HepG2 (cell line): ENCODE measurements around the gene BAG5. TPM values are rescaled to one million over a fixed set of nuclear protein-coding genes. Genes with fewer than 3 reads are reported as not detected.

ENCODE experiments used
- CBX5 ChIP-seq: sonication (generic); formaldehyde crosslinking; IDR thresholded peaks from 2 replicates; pipeline ENCODE4 v1.4.0; 2020; ENCODE audit warnings: missing genetic modification reagents, borderline replicate concordance
- MBNL3 ChIP-seq: fragments of 250-450 bp; sonication (Bioruptor Pico); conservative IDR thresholded peaks from 2 replicates; pipeline ENCODE4 v1.8.0; 2022; ENCODE audit warnings: mild to moderate bottlenecking, inconsistent platforms
- NR2F1 ChIP-seq, 2 experiments: fragments of 450-650 bp in 1 of 2; formaldehyde crosslinking in 1 of 2; IDR thresholded peaks; 2 replicates each; pipeline versions ENCODE4 v1.5.0 to v1.6.1; 2016 to 2020; ENCODE audit warnings: mild to moderate bottlenecking in 1 of 2, missing compliant biosample characterization in 1 of 2, missing genetic modification reagents in 1 of 2, moderate library complexity in 1 of 2
- PHF21A ChIP-seq: sonication (generic); formaldehyde crosslinking; IDR thresholded peaks from 2 replicates; pipeline ENCODE4 v1.5.0; 2020; ENCODE audit warnings: mild to moderate bottlenecking, missing genetic modification reagents
- SNAPC4 ChIP-seq: sonication (generic); formaldehyde crosslinking; IDR thresholded peaks from 2 replicates; pipeline ENCODE4 v1.4.0; 2020; ENCODE audit warnings: mild to moderate bottlenecking, missing genetic modification reagents
- SOX13 ChIP-seq, 3 experiments: fragments of 450-650 bp in 1 of 3; sonication (generic) in 1 of 3; formaldehyde crosslinking in 1 of 3; IDR thresholded peaks in 2 of 3; conservative IDR thresholded peaks in 1 of 3; 2 replicates each; pipeline versions ENCODE4 v1.5.0 to v1.6.1; 2016 to 2020; ENCODE audit warnings: antibody characterized with exemption in 1 of 3, mild to moderate bottlenecking in 1 of 3, missing compliant biosample characterization in 1 of 3, missing genetic modification reagents in 1 of 3, moderate library complexity in 1 of 3
- SOX6 ChIP-seq, 2 experiments: fragments of 450-650 bp in 1 of 2; sonication (generic) in 1 of 2; formaldehyde crosslinking in 1 of 2; IDR thresholded peaks; 2 replicates each; pipeline versions ENCODE4 v1.4.0 to v1.6.1; 2017 to 2020; ENCODE audit warnings: antibody characterized with exemption in 1 of 2, mild to moderate bottlenecking in 1 of 2, missing genetic modification reagents in 1 of 2
- SSRP1 ChIP-seq: IDR thresholded peaks from 2 replicates; pipeline ENCODE4 v1.6.1; 2016; ENCODE audit warnings: control low read depth
- THAP9 ChIP-seq: sonication (generic); formaldehyde crosslinking; IDR thresholded peaks from 2 replicates; pipeline ENCODE4; 2020; ENCODE audit warnings: missing genetic modification reagents, mild to moderate bottlenecking, borderline replicate concordance
- ZBTB38 ChIP-seq: sonication (generic); formaldehyde crosslinking; IDR thresholded peaks from 2 replicates; pipeline ENCODE4 v1.5.1; 2020; ENCODE audit warnings: mild to moderate bottlenecking, missing genetic modification reagents
- ZFP1 ChIP-seq: IDR thresholded peaks from 2 replicates; pipeline ENCODE4 v1.6.1; 2016
- ZKSCAN1 ChIP-seq: fragments of 150-350 bp; IDR thresholded peaks from 2 replicates; pipeline ENCODE4 v1.6.1; 2014; ENCODE audit warnings: low read length
- ZNF263 ChIP-seq: sonication (generic); formaldehyde crosslinking; IDR thresholded peaks from 2 replicates; pipeline ENCODE4 v1.4.0; 2020; ENCODE audit warnings: missing genetic modification reagents
- ZNF331 ChIP-seq: sonication (generic); formaldehyde crosslinking; IDR thresholded peaks from 2 replicates; pipeline ENCODE4 v1.4.0; 2020; ENCODE audit warnings: missing genetic modification reagents
- ZNF484 ChIP-seq: sonication (generic); formaldehyde crosslinking; IDR thresholded peaks from 2 replicates; pipeline ENCODE4 v1.5.1; 2020; ENCODE audit warnings: mild to moderate bottlenecking, low read depth, missing genetic modification reagents, borderline replicate concordance
- ZNF558 ChIP-seq: sonication (generic); formaldehyde crosslinking; IDR thresholded peaks from 2 replicates; pipeline ENCODE4 v1.9.0; 2022; ENCODE audit warnings: mild to moderate bottlenecking, missing genetic modification reagents, borderline replicate concordance
- ZNF567 ChIP-seq: sonication (generic); formaldehyde crosslinking; IDR thresholded peaks from 2 replicates; pipeline ENCODE4 v1.8.1; 2023; ENCODE audit warnings: mild to moderate bottlenecking, missing genetic modification reagents, borderline replicate concordance
- ZNF576 ChIP-seq: sonication (generic); formaldehyde crosslinking; IDR thresholded peaks from 2 replicates; pipeline ENCODE4 v1.4.0; 2020; ENCODE audit warnings: mild to moderate bottlenecking, missing genetic modification reagents
- ZNF703 ChIP-seq: sonication (generic); formaldehyde crosslinking; IDR thresholded peaks from 2 replicates; pipeline ENCODE4 v1.5.1; 2020; ENCODE audit warnings: missing genetic modification reagents, mild to moderate bottlenecking, moderate library complexity, borderline replicate concordance
- polyA plus RNA-seq, 8 experiments: library from polyadenylated mRNA; depleted of rRNA in 3 of 8; stranded (reverse) in 7 of 8; unstranded in 1 of 8; fragments of >200 nt; fragmentation: Illumina TruSeq in 4 of 8; extraction: Trizol in 4 of 8; gene quantifications; 2 replicates each; pipeline versions ENCODE4 v1.2.1 to v1.2.3, GENCODE V29; 2011 to 2016; ENCODE audit warnings: low read depth in 4 of 8, missing spikeins in 1 of 8, mixed read lengths in 1 of 8; ENCODE audit not compliant: insufficient read depth in 1 of 8
- total RNA-seq, 5 experiments: library from RNA; depleted of rRNA; stranded (reverse); fragments of >200 nt; fragmentation: Illumina TruSeq; extraction: Trizol; gene quantifications; 2 replicates each; pipeline ENCODE4 v1.2.3, GENCODE V29; 2016; ENCODE audit warnings: low read depth in 1 of 5

BAG5 gene
- total and polyA plus RNA-seq, 2 of the 13 experiments (the other 11 are each of a cell fraction or from before 2014, with no cell fraction given): 3.5 to 21.0 TPM

DNA sequence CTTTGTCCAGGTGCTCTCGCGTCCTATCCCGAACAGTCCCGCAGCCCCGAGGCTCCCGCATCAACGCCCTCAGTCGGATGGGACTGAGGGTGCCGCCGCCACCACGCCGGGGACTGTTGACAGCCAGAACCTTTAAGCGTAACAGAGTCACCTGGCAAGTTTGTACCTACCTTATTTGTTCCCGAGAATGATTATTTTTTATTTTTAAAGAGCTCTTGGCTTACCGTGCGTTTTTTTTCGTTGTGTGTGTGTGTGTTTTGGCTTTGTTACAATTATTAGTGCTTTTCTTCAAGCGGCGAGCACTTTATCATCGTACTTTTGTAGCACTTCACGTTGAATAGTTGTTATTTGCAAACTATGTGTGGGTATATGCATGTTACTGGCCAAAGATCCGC lies 766 bp upstream of the BAG5 start (continued):
- TF ChIP-seq SNAPC4 (CRISPR knock-in tag): no peak
- TF ChIP-seq ZNF703 (CRISPR knock-in tag): no peak
- TF ChIP-seq CBX5 (CRISPR knock-in tag): no peak
- no peak for TF ChIP-seq MBNL3 (CRISPR knock-in tag)
- TF ChIP-seq SOX13 (IDR thresholded peaks at IDR 0.05): no peak
- TF ChIP-seq SOX13 (CRISPR knock-in tag; conservative IDR thresholded peaks at IDR 0.05 in 1 of 2, IDR thresholded peaks at IDR 0.05 in 1 of 2): no peak
- no peak for TF ChIP-seq ZKSCAN1
- 0 out of 2 replicates have a peak, but pooled peaks have one; percentile 10 for TF ChIP-seq ZNF567 (CRISPR knock-in tag)
- no peak for TF ChIP-seq ZNF484 (CRISPR knock-in tag)
- TF ChIP-seq SOX6 (IDR thresholded peaks at IDR 0.05): no peak
- 0 out of 2 replicates have a peak, but pooled peaks have one; percentile 1 for TF ChIP-seq SOX6 (CRISPR knock-in tag; IDR thresholded peaks at IDR 0.05)
- TF ChIP-seq ZNF331: no peak
- TF ChIP-seq ZNF263: no peak
- no peak for TF ChIP-seq ZNF558 (CRISPR knock-in tag)
- 0 out of 2 replicates have a peak, but pooled peaks have one; percentile 3 for TF ChIP-seq THAP9
- no peak for TF ChIP-seq NR2F1 (CRISPR knock-in tag; IDR thresholded peaks at IDR 0.05)
- no peak for TF ChIP-seq ZFP1 (CRISPR knock-in tag)
- TF ChIP-seq ZNF576 (CRISPR knock-in tag): no peak
- TF ChIP-seq SSRP1 (CRISPR knock-in tag): no peak
- TF ChIP-seq ZBTB38 (CRISPR knock-in tag): peak; percentile 40; the same call in 1 of the 2 replicates
- TF ChIP-seq PHF21A (CRISPR knock-in tag): no peak
